Activated naive CD8-positive, alpha-beta T cell treated with anti-CD3 and anti-CD28 coated beads, Interleukin-2, amount 10 ng/mL, durations not matched to agents 7 days and 5 days (primary cell): Measurements from ENCODE around the gene ATP6V0C. TPM values are rescaled to one million over a fixed set of nuclear protein-coding genes. Genes with fewer than 3 reads are reported as not detected.

ENCODE experiments used
- ATAC-seq: fragments of 150-1000 bp; cut with Tn5 transposase; one replicate; pipeline ENCODE4 v1.10.0; 2021; ENCODE audit warnings: low read depth, moderate library complexity
- POLR2A ChIA-PET: fragments of 350-600 bp; sonication (Branson Sonifier 250); formaldehyde crosslinking; loops from one replicate; lab custom pipeline; 2021; ENCODE audit warnings: antibody characterized with exemption; lab: Charles Lee
- DNase-seq: peaks from one replicate; pipeline ENCODE4 v3.0.0; 2021
- H3K27ac Mint-ChIP-seq: one replicate; pipeline ENCODE4 v1.8.0; 2022; ENCODE audit warnings: mild to moderate bottlenecking, mixed read lengths
- H3K27me3 Mint-ChIP-seq: one replicate; pipeline ENCODE4 v1.8.0; 2022; ENCODE audit warnings: mild to moderate bottlenecking, moderate library complexity, mixed read lengths
- H3K36me3 Mint-ChIP-seq: one replicate; pipeline ENCODE4 v1.8.0; 2021; ENCODE audit warnings: mild to moderate bottlenecking, mixed read lengths
- H3K4me1 Mint-ChIP-seq: one replicate; pipeline ENCODE4 v1.8.0; 2021; ENCODE audit warnings: mixed read lengths
- H3K4me3 Mint-ChIP-seq: one replicate; pipeline ENCODE4 v1.8.0; 2022; ENCODE audit warnings: mild to moderate bottlenecking, moderate library complexity, mixed read lengths
- H3K9me3 Mint-ChIP-seq: one replicate; pipeline ENCODE4 v1.8.0; 2021; ENCODE audit warnings: mixed read lengths
- total RNA-seq, 2 experiments: library from RNA; stranded (reverse); gene quantifications; one replicate each; pipeline ENCODE4 v1.2.3, GENCODE V29; 2021

ATP6V0C gene
- total RNA-seq, 2 experiments from 2014 or later, result 117 to 122 TPM

- DNase-seq (no peak), ATAC-seq (no peak)
- H3K4me1 Mint-ChIP-seq, result peaks cover 9% of the 10 kb centered on the region
- no peak within 1 kb of the TSS for H3K4me3 Mint-ChIP-seq
- no peaks in the 10 kb centered on the region for H3K36me3 Mint-ChIP-seq
- no peaks in the 10 kb centered on the region for H3K9me3 Mint-ChIP-seq
- POLR2A ChIA-PET, result interaction anchor here (0.5 to 1.6 kb wide), 2 partner anchors 11 to 32 kb away, joined by 3 to 7 read pairs; partner anchors contain the start of gene TEDC2
- peaks cover 48% of the 10 kb centered on the region for H3K27me3 Mint-ChIP-seq
- no peak within 1 kb of the TSS for H3K27ac Mint-ChIP-seq
Measured at GRCh38 chr16:2471016-2471652, 42.6 kb upstream of the ATP6V0C start, which contains the start of gene NTN3. Gene NTN3 (plus strand): TSS chr16:2471297. CDS start chr16:2471702, 405 bp downstream.

GRCh38 chr16:2471653-2472487 is 41.9 kb upstream of the ATP6V0C start:
- Mint-ChIP-seq H3K27me3 (peaks cover 42% of the 10 kb centered on the region), H3K4me1 (peaks cover 14% of the 10 kb centered on the region), H3K36me3 (no peaks in the 10 kb centered on the region), H3K9me3 (no peaks in the 10 kb centered on the region), H3K27ac (no peak overlapping the region), H3K4me3 (no peak overlapping the region)
- ATAC-seq (no peak), DNase-seq (no peak)
- POLR2A ChIA-PET, result interaction anchor here (0.6 to 1.6 kb wide), 3 partner anchors 12 to 284 kb away, joined by 4 to 7 read pairs (median 4); partner anchors contain the start of gene TEDC2

- DNase-seq (no peak), ATAC-seq (no peak)
- POLR2A ChIA-PET, result interaction anchor here (0.6 to 0.9 kb wide), 2 partner anchors 13 to 285 kb away, joined by 4 read pairs; partner anchors contain the start of gene TEDC2
Measured at GRCh38 chr16:2472488-2472864, 41.3 kb upstream of the ATP6V0C start.

GRCh38 chr16:2472885-2473445 is 40.8 kb upstream of the ATP6V0C start:
- H3K27ac Mint-ChIP-seq, result no peak overlapping the region
- no peak for ATAC-seq
- no peaks in the 10 kb centered on the region for H3K9me3 Mint-ChIP-seq
- POLR2A ChIA-PET, result no interaction called here
- H3K4me3 Mint-ChIP-seq, result peak overlapping the region; percentile 42
- no peaks in the 10 kb centered on the region for H3K36me3 Mint-ChIP-seq
- H3K4me1 Mint-ChIP-seq, result peaks cover 13% of the 10 kb centered on the region
- peaks cover 37% of the 10 kb centered on the region for H3K27me3 Mint-ChIP-seq
- DNase-seq, result no peak

More at GRCh38 chr16:2472488-2472864, 41.3 kb upstream of the ATP6V0C start:
- Mint-ChIP-seq H3K27ac (no peak overlapping the region), H3K36me3 (no peaks in the 10 kb centered on the region), H3K27me3 (peaks cover 37% of the 10 kb centered on the region), H3K9me3 (no peaks in the 10 kb centered on the region), H3K4me1 (peaks cover 13% of the 10 kb centered on the region), H3K4me3 (no peak overlapping the region)

GRCh38 chr16:2473446-2473926 is 40.3 kb upstream of the ATP6V0C start:
- Mint-ChIP-seq H3K27me3 (peaks cover 32% of the 10 kb centered on the region), H3K36me3 (no peaks in the 10 kb centered on the region), H3K27ac (no peak overlapping the region), H3K9me3 (no peaks in the 10 kb centered on the region), H3K4me3 (peak overlapping the region; percentile 42), H3K4me1 (peaks cover 12% of the 10 kb centered on the region)
- POLR2A ChIA-PET, result interaction anchor here (1.4 to 1.9 kb wide), 2 partner anchors 14 to 43 kb away, joined by 3 to 14 read pairs; partner anchors contain the start of gene TEDC2
- DNase-seq (no peak), ATAC-seq (peak; percentile 1)

- Mint-ChIP-seq H3K36me3 (no peaks in the 10 kb centered on the region), H3K9me3 (no peaks in the 10 kb centered on the region), H3K27ac (peak overlapping the region; percentile 45), H3K27me3 (peaks cover 25% of the 10 kb centered on the region), H3K4me1 (peaks cover 11% of the 10 kb centered on the region), H3K4me3 (peak overlapping the region; percentile 71)
- DNase-seq (peak; percentile 76), ATAC-seq (peak; percentile 59)
- POLR2A ChIA-PET, result interaction anchor here (0.7 to 1.9 kb wide), 9 partner anchors 11 to 692 kb away, joined by 3 to 14 read pairs (median 3); partner anchors contain the start of genes ABCA3, NUBP2, SPSB3 and TEDC2
Measured at GRCh38 chr16:2473999-2474876, 39.5 kb upstream of the ATP6V0C start.

- peaks cover 9% of the 10 kb centered on the region for H3K4me1 Mint-ChIP-seq
- H3K9me3 Mint-ChIP-seq, result no peaks in the 10 kb centered on the region
- peak within 1 kb of the TSS; percentile 45 for H3K27ac Mint-ChIP-seq
- no peaks in the 10 kb centered on the region for H3K36me3 Mint-ChIP-seq
- DNase-seq, result peak; percentile 93
- POLR2A ChIA-PET, result interaction anchor here (0.6 to 1.9 kb wide), 10 partner anchors 10 to 692 kb away, joined by 3 to 14 read pairs (median 3); partner anchors contain the start of genes ABCA3, NUBP2, SPSB3 and TEDC2
- peaks cover 18% of the 10 kb centered on the region for H3K27me3 Mint-ChIP-seq
- H3K4me3 Mint-ChIP-seq, result peak within 1 kb of the TSS; percentile 71
- ATAC-seq, result peak; percentile 72
Measured at GRCh38 chr16:2474877-2475412, 38.8 kb upstream of the ATP6V0C start, which contains the start of gene TBC1D24. Gene TBC1D24 (plus strand): TSS chr16:2475127. CDS start chr16:2496149, 21,022 bp downstream.

- H3K9me3 Mint-ChIP-seq, result no peaks in the 10 kb centered on the region
- DNase-seq (peak; percentile 65), ATAC-seq (peak; percentile 46)
- POLR2A ChIA-PET, result interaction anchor here (0.6 to 1.9 kb wide), 9 partner anchors 9 to 693 kb away, joined by 3 to 14 read pairs (median 3); partner anchors contain the start of genes ABCA3, NUBP2, SPSB3 and TEDC2
- peaks cover 10% of the 10 kb centered on the region for H3K4me1 Mint-ChIP-seq
- H3K4me3 Mint-ChIP-seq, result peak overlapping the region; percentile 68
- no peak overlapping the region for H3K27ac Mint-ChIP-seq
- no peaks in the 10 kb centered on the region for H3K36me3 Mint-ChIP-seq
- peaks cover 11% of the 10 kb centered on the region for H3K27me3 Mint-ChIP-seq
Measured at GRCh38 chr16:2475413-2476344, 38.1 kb upstream of the ATP6V0C start.

- H3K36me3 Mint-ChIP-seq, result no peaks in the 10 kb centered on the region
- H3K27ac Mint-ChIP-seq, result no peak overlapping the region
- H3K4me3 Mint-ChIP-seq, result peak overlapping the region; percentile 51
- no peaks in the 10 kb centered on the region for H3K9me3 Mint-ChIP-seq
- DNase-seq, result no peak
- H3K27me3 Mint-ChIP-seq, result peaks cover 9% of the 10 kb centered on the region
- no peak for ATAC-seq
- H3K4me1 Mint-ChIP-seq, result peaks cover 10% of the 10 kb centered on the region
- POLR2A ChIA-PET, result interaction anchor here (0.6 kb wide), 1 partner anchor 211 kb away, joined by 3 read pairs; no protein-coding TSS in a partner anchor
Measured at GRCh38 chr16:2476345-2476720, 37.4 kb upstream of the ATP6V0C start.

- ATAC-seq (no peak), DNase-seq (no peak)
- Mint-ChIP-seq H3K4me3 (peak overlapping the region; percentile 35), H3K27ac (no peak overlapping the region), H3K36me3 (no peaks in the 10 kb centered on the region), H3K9me3 (no peaks in the 10 kb centered on the region), H3K27me3 (peaks cover 9% of the 10 kb centered on the region), H3K4me1 (peaks cover 10% of the 10 kb centered on the region)
- POLR2A ChIA-PET, result interaction anchor here (1.3 kb wide), 1 partner anchor 38 kb away, joined by 3 read pairs; no protein-coding TSS in a partner anchor
Measured at GRCh38 chr16:2476741-2477140, 37.0 kb upstream of the ATP6V0C start.

- no peaks in the 10 kb centered on the region for H3K36me3 Mint-ChIP-seq
- ATAC-seq (no peak), DNase-seq (no peak)
- peaks cover 9% of the 10 kb centered on the region for H3K27me3 Mint-ChIP-seq
- H3K4me1 Mint-ChIP-seq, result peaks cover 10% of the 10 kb centered on the region
- POLR2A ChIA-PET, result interaction anchor here (1.0 to 1.3 kb wide), 2 partner anchors 11 to 37 kb away, joined by 3 read pairs; no protein-coding TSS in a partner anchor
- H3K27ac Mint-ChIP-seq, result no peak overlapping the region
- no peak overlapping the region for H3K4me3 Mint-ChIP-seq
- no peaks in the 10 kb centered on the region for H3K9me3 Mint-ChIP-seq
Measured at GRCh38 chr16:2477327-2477726, 36.4 kb upstream of the ATP6V0C start.
